ENCODE measurements around the gene PEAR1. TPM values are rescaled to one million over a fixed set of nuclear protein-coding genes. Genes with fewer than 3 reads are reported as not detected.

The PEAR1 gene
- total RNA-seq, 1 donor from 2014 or later, result 14.8 TPM

Small RNA genes lying within 50 kb of the gene (microRNA-seq; reads per million reads assigned to microRNA genes)
- 1.5 reads per million for gene MIR765 (ENCODE audit: borderline number of aligned reads)

Other genes starting within 250 kb of the PEAR1 start
- gene NES, start 216.3 kb upstream of the PEAR1 start, total RNA-seq, result 39.8 TPM
- 2.1 TPM for gene CRABP2, start 188.1 kb upstream of the PEAR1 start, total RNA-seq
- gene METTL25B, start 165.2 kb upstream of the PEAR1 start, total RNA-seq, result 41.0 TPM
- gene ISG20L2, start 165.0 kb upstream of the PEAR1 start, total RNA-seq, result 22.6 TPM
- gene MRPL24, start 152.6 kb upstream of the PEAR1 start, total RNA-seq, result 43.7 TPM
- 146 TPM for gene HDGF, start 142.0 kb upstream of the PEAR1 start, total RNA-seq
- 51.9 TPM for gene PRCC, start 126.2 kb upstream of the PEAR1 start, total RNA-seq
- 3.5 TPM for gene SH2D2A, start 76.9 kb upstream of the PEAR1 start, total RNA-seq
- not detected for gene INSRR, start 34.6 kb upstream of the PEAR1 start, total RNA-seq
- 1.9 TPM for gene NTRK1, start 32.9 kb upstream of the PEAR1 start, total RNA-seq
- gene LRRC71, start 26.9 kb downstream of the PEAR1 start, total RNA-seq, result 5.3 TPM
- gene ARHGEF11, start 152.0 kb downstream of the PEAR1 start, total RNA-seq, result 54.5 TPM
- gene ETV3L, start 206.1 kb downstream of the PEAR1 start, total RNA-seq, result not detected
- gene ETV3, start 244.7 kb downstream of the PEAR1 start, total RNA-seq, result 29.5 TPM

Data from lower lobe of right lung (tissue), 1 donor.